Transverse colon (tissue), 4 donors: Measurements from ENCODE around the gene TJP2.

ENCODE experiments used
- EP300 ChIP-seq: sonication (generic); formaldehyde crosslinking; IDR thresholded peaks from one replicate; pipeline ENCODE4 v1.6.1; 2017; ENCODE audit warnings: antibody characterized with exemption, low read depth
- POLR2A ChIP-seq: fragments of 450-650 bp; IDR thresholded peaks from one replicate; pipeline ENCODE4 v1.6.1; 2016; ENCODE audit warnings: antibody characterized with exemption, mild to moderate bottlenecking, moderate library complexity
- POLR2AphosphoS5 ChIP-seq, 3 donors: sonication (generic); formaldehyde crosslinking; IDR thresholded peaks; one replicate each; pipeline ENCODE4 v1.6.1; 2016; ENCODE audit warnings: antibody characterized with exemption in 3 of 3
- TF ChIP-seq, protein P1 (sequence below), 5 experiments: fragments of 200-600 bp in 3 of 5; fragments of 450-650 bp in 2 of 5; sonication (generic) in 3 of 5; IDR thresholded peaks; 1 replicate in 2 of 5; 2 replicates in 3 of 5; pipeline ENCODE4 v1.5.1; 2016 to 2017; ENCODE audit warnings: antibody characterized with exemption in 5 of 5, inconsistent platforms in 3 of 5, mild to moderate bottlenecking in 2 of 5, moderate library complexity in 1 of 5

DNA sequence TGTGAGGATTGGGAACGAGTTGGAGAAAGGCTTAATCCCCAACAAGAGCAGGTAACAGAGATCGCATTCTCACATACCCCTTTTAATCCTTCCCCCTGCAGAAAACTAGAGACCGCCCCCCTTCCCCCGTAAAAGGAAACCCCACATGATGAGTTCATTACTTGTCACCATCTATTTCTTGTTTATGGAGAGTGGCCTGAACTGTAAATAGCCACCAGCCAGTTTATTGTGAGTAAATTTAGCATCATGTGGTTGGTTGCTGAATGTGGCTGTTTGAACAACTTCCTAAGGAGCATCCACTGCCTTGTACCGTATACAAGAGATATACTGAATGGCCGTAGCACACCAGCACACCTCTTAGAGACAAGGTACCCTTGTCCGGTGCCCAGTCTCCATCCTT lies 62.1 kb downstream of the TJP2 start:
- TF ChIP-seq POLR2A = no peak
- TF ChIP-seq, protein P1, sequence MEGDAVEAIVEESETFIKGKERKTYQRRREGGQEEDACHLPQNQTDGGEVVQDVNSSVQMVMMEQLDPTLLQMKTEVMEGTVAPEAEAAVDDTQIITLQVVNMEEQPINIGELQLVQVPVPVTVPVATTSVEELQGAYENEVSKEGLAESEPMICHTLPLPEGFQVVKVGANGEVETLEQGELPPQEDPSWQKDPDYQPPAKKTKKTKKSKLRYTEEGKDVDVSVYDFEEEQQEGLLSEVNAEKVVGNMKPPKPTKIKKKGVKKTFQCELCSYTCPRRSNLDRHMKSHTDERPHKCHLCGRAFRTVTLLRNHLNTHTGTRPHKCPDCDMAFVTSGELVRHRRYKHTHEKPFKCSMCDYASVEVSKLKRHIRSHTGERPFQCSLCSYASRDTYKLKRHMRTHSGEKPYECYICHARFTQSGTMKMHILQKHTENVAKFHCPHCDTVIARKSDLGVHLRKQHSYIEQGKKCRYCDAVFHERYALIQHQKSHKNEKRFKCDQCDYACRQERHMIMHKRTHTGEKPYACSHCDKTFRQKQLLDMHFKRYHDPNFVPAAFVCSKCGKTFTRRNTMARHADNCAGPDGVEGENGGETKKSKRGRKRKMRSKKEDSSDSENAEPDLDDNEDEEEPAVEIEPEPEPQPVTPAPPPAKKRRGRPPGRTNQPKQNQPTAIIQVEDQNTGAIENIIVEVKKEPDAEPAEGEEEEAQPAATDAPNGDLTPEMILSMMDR (IDR thresholded peaks at IDR 0.05) = no peak
- TF ChIP-seq POLR2AphosphoS5 (IDR thresholded peaks at IDR 0.05) = no peak
- no peak for TF ChIP-seq EP300
